Ovary (tissue), 9 donors: ENCODE data around the gene ANTXR1. TPM values are rescaled to one million over a fixed set of nuclear protein-coding genes. Genes with fewer than 3 reads are reported as not detected.
A peak's percentile ranks its signal among the peaks of the same experiment; 100 is the strongest.

Source experiments
- DNase-seq, 5 donors: peaks; one replicate each; pipeline ENCODE4 v3.0.0-alpha.2; 2019 to 2020
- H3K27ac ChIP-seq, 2 donors: fragments of 200-600 bp; one replicate each; pipeline versions ENCODE4 v1.5.1 to v1.8.0; 2019 to 2022
- H3K27me3 ChIP-seq: fragments of 200-600 bp; one replicate; pipeline ENCODE4 v1.8.0; 2022
- H3K36me3 ChIP-seq: fragments of 200-600 bp; sonication (generic); one replicate; pipeline ENCODE4 v1.5.1; 2019
- H3K4me1 ChIP-seq: one replicate; pipeline ENCODE4 v1.8.1; 2013; ENCODE audit warnings: mild to moderate bottlenecking, moderate library complexity; ENCODE audit not compliant: insufficient read depth
- H3K4me3 ChIP-seq: fragments of 200-600 bp; sonication (generic); one replicate; pipeline ENCODE4 v1.5.1; 2017
- H3K9me3 ChIP-seq, 2 donors: fragments of 200-600 bp in 1 of 2; sonication (generic) in 1 of 2; one replicate each; pipeline versions ENCODE4 v1.5.1 to v1.8.1; 2013 to 2019; ENCODE audit warnings: mild to moderate bottlenecking in 1 of 2, moderate library complexity in 1 of 2
- CTCF ChIP-seq, 3 donors: fragments of 450-650 bp in 2 of 3; fragments of 200-600 bp in 1 of 3; IDR thresholded peaks; one replicate each; pipeline versions ENCODE4 v1.5.1 to v1.8.0; 2016 to 2022; ENCODE audit warnings: antibody characterized with exemption in 3 of 3, mild to moderate bottlenecking in 1 of 3
- EP300 ChIP-seq: sonication (generic); formaldehyde crosslinking; IDR thresholded peaks from one replicate; pipeline ENCODE4 v1.6.1; 2017; ENCODE audit warnings: antibody characterized with exemption
- POLR2A ChIP-seq: fragments of 450-650 bp; IDR thresholded peaks from one replicate; pipeline ENCODE4 v1.6.1; 2017; ENCODE audit warnings: antibody characterized with exemption, mild to moderate bottlenecking, moderate library complexity
- WGBS, 3 donors: extraction: QIAGEN DNeasy Blood & Tissue Kit in 1 of 3; methylation state at CpG; one replicate each; pipeline versions ENCODE4 v1.1.5 to v1.1.7; 2013 to 2017; 5-methylcytosine and 5-hydroxymethylcytosine counted together
- intact Hi-C, 4 donors: fragments of 100-400 bp; cut with DNase I; formaldehyde crosslinking; loops; one replicate each; pipeline versions ENCODE4 v1.11.0 to v1.15.1; 2022 to 2023
- polyA plus RNA-seq, 2 donors: library from polyadenylated mRNA; stranded (reverse); fragments of 200-250 nt in 1 of 2; fragments of 350-450 nt in 1 of 2; fragmentation: Illumina TruSeq in 1 of 2; extraction: RNeasy Lipid Tissue Mini Kit (QIAGEN cat#74804) in 1 of 2; gene quantifications; one replicate each; pipeline ENCODE4 v1.2.3, GENCODE V29; 2013 to 2014
- total RNA-seq, 7 donors: library from RNA; depleted of rRNA in 2 of 7; stranded (reverse); fragments of >200 nt in 2 of 7; fragmentation: NEBNext Ultra II Directional in 3 of 7; extraction: Animal tissue kit (Norgen Biotek cat#: 25700) in 3 of 7; gene quantifications; one replicate each; pipeline versions ENCODE4 v1.1.0 to v1.2.4, GENCODE V29; 2016 to 2023
- donor health status: DM: no; HTN: no; CAD: no; lungs with moderate emphysema.
- donor health status: DM: no; HTN: no; CAD: no.
- donor health status: Bipolar disorder and iron deficiency.
- donor health status: DM: yes; HTN: yes; CAD: no.
- donor health status: DM: no; HTN: no; CAD: no.
- donor health status: DM: yes; HTN: yes; CAD: no.

Gene ANTXR1
- total and polyA plus RNA-seq, 9 donors = 73.0 to 276 (median 152) TPM

DNA sequence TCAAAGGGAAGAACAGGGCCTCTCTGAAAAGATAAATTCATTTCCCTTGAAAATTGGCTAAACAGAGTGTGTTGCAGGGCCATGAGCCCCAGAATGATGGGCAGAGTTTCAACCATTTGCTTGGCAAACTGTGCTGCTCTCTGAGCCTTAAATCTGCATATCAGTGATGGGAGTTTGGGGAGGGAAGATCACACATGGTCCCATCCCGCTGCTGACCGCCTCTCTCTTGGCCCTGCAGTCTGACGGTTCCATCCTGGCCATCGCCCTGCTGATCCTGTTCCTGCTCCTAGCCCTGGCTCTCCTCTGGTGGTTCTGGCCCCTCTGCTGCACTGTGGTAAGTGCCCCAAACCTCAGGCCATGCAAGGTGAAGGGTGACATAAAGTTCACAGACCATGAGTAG, 139.0 kb downstream of the ANTXR1 start:
- no peaks in the 10 kb centered on the region for H3K27me3 ChIP-seq
- H3K4me3 ChIP-seq = no peak overlapping the region
- TF ChIP-seq EP300 (no peak), POLR2A (no peak), CTCF (IDR thresholded peaks at IDR 0.05) (no peak)
- intact Hi-C loops = loop anchor here in 2 of 4 donors (5.0 to 10.0 kb wide), 2 partner anchors 153 to 155 kb away; no protein-coding TSS in a partner anchor
- H3K36me3 ChIP-seq = no peaks in the 10 kb centered on the region
- peak in 3 of 5 donors; percentile 34 to 64 (median 46) for DNase-seq
- no peaks in the 10 kb centered on the region for H3K9me3 ChIP-seq
- WGBS, 3 donors = 54 to 60% (median 55%) methylated on average over 4 of the region's 4 CpGs
- peaks cover 38% of the 10 kb centered on the region for H3K4me1 ChIP-seq
- peak overlapping the region in 1 of 2 donors; percentile 88 for H3K27ac ChIP-seq

- TF ChIP-seq CTCF (IDR thresholded peaks at IDR 0.05) (no peak), POLR2A (no peak), EP300 (no peak)
- no peaks in the 10 kb centered on the region for H3K36me3 ChIP-seq
- intact Hi-C loops = loop anchor here in 2 of 4 donors (5.0 to 10.0 kb wide), 2 partner anchors 152 to 154 kb away; no protein-coding TSS in a partner anchor
- peaks cover 37% of the 10 kb centered on the region for H3K4me1 ChIP-seq
- no peaks in the 10 kb centered on the region for H3K9me3 ChIP-seq
- no peaks in the 10 kb centered on the region for H3K27me3 ChIP-seq
- H3K4me3 ChIP-seq = no peak overlapping the region
- WGBS, 3 donors = 44 to 61% (median 50%) methylated on average over 3 of the region's 3 CpGs
- no peak for DNase-seq
- peak overlapping the region in 1 of 2 donors; percentile 88 for H3K27ac ChIP-seq
Measured at GRCh38 chr2:69152847-69153583, 140.0 kb downstream of the ANTXR1 start.

DNA sequence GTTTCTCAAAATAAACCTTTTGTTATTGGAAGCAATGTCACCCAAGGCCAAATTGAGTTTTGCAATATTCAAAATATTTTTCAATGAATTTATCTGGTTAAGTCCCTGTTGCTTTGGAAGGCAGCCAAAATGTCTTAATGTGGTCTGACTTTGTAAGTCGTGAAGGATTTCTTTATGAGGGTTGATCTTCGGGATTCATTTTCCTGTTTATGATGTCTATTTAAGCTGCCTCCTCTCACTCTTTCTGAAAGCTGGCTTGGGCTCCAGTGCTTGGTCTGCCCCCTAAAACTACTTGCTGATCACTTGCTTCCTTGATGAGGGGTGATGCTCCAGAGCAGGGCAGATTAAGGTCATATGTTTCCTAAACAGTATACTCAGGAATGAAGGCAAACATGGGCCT, 141.1 kb downstream of the ANTXR1 start:
- TF ChIP-seq POLR2A (no peak), EP300 (no peak), CTCF (IDR thresholded peaks at IDR 0.05) (no peak)
- H3K4me1 ChIP-seq = peaks cover 34% of the 10 kb centered on the region
- intact Hi-C loops = loop anchor here in 2 of 4 donors (5.0 to 10.0 kb wide), 2 partner anchors 151 to 153 kb away; no protein-coding TSS in a partner anchor
- peak overlapping the region; percentile 59 to 88 for H3K27ac ChIP-seq
- no peak overlapping the region for H3K4me3 ChIP-seq
- H3K36me3 ChIP-seq = no peaks in the 10 kb centered on the region
- no peaks in the 10 kb centered on the region for H3K27me3 ChIP-seq
- WGBS, 3 donors = 2 to 3% (median 2%) methylated on average over 2 of the region's 2 CpGs
- DNase-seq = peak in 1 of 5 donors; percentile 25
- H3K9me3 ChIP-seq = no peaks in the 10 kb centered on the region

DNA sequence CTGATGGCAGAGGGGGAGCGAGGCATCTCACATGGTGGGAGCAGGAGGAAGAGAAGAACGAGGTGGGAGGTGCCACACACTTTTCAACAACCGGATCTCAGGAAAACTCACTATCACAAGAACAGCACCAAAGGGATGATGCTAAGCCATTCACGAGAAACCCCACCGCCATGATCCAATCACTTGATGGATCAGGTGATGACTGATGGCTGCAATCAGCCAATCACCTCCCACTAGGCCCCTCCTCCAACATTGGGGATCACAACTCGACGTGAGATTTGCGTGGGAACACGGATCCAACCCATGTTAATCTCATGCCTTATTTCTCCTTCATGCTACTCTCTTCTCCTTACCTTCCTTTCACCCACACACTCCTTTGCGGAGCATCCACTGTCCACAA, 143.6 kb downstream of the ANTXR1 start:
- no peak for TF ChIP-seq EP300
- TF ChIP-seq POLR2A = no peak
- no peak for TF ChIP-seq CTCF (IDR thresholded peaks at IDR 0.05)
- peaks cover 19% of the 10 kb centered on the region for H3K4me1 ChIP-seq
- no peaks in the 10 kb centered on the region for H3K9me3 ChIP-seq
- 93 to 95% (median 94%) methylated on average over 10 of the region's 10 CpGs for WGBS, 3 donors
- H3K27me3 ChIP-seq = no peaks in the 10 kb centered on the region
- no peak overlapping the region for H3K27ac ChIP-seq
- no peaks in the 10 kb centered on the region for H3K36me3 ChIP-seq
- intact Hi-C loops = loop anchor here in 1 of 4 donors (10.0 kb wide), 1 partner anchor 148 kb away; no protein-coding TSS in a partner anchor
- no peak overlapping the region for H3K4me3 ChIP-seq
- DNase-seq = no peak
